ENCODE data around the gene TNRC6C. TPM values are rescaled to one million over a fixed set of nuclear protein-coding genes. Genes with fewer than 3 reads are reported as not detected.
"Not testable (repeated sequence)": the region's sequence is repeated elsewhere in the genome, so short reads cannot be mapped to it uniquely, and the experiment has no call there.

The TNRC6C gene
- total RNA-seq, 2 experiments from 2014 or later, result 19.6 to 20.3 TPM

GRCh38 chr17:78133971-78134898 lies 175.7 kb downstream of the TNRC6C start:
- H3K4me1 Mint-ChIP-seq, result peaks cover 72% of the 10 kb centered on the region
- no peaks in the 10 kb centered on the region for H3K9me3 Mint-ChIP-seq (ENCODE audit: low read depth)
- POLR2A ChIA-PET, result interaction anchor here (0.9 to 1.6 kb wide), 3 partner anchors 9 to 10 kb away, joined by 3 to 5 read pairs (median 3); no protein-coding TSS in a partner anchor
- CTCF ChIA-PET, result interaction anchor here (0.6 to 5.8 kb wide), 15 partner anchors 9 to 831 kb away, joined by 3 to 42 read pairs (median 4); no protein-coding TSS in a partner anchor
- peak overlapping the region; percentile 94 for H3K4me3 Mint-ChIP-seq
- H3K27ac Mint-ChIP-seq, result peak overlapping the region; percentile 73
- ATAC-seq (peak; percentile 21), DNase-seq (peak; percentile 88)
- H3K27me3 Mint-ChIP-seq, result no peaks in the 10 kb centered on the region
- H3K36me3 Mint-ChIP-seq (ENCODE audit: low read depth), result peaks cover 56% of the 10 kb centered on the region
- intact Hi-C loops (cut with DNase I, micrococcal nuclease), result loop anchor here (1.0 to 5.0 kb wide), 6 partner anchors 13 to 647 kb away; partner anchors contain the start of gene SYNGR2 (in 1 of the 2)

- no peaks in the 10 kb centered on the region for H3K27me3 Mint-ChIP-seq
- CTCF ChIA-PET, result interaction anchor here (0.6 to 5.8 kb wide), 18 partner anchors 10 to 832 kb away, joined by 3 to 42 read pairs (median 4); no protein-coding TSS in a partner anchor
- no peaks in the 10 kb centered on the region for H3K9me3 Mint-ChIP-seq (ENCODE audit: low read depth)
- ATAC-seq (no peak), DNase-seq (no peak)
- peaks cover 58% of the 10 kb centered on the region for H3K36me3 Mint-ChIP-seq (ENCODE audit: low read depth)
- intact Hi-C loops (cut with DNase I, micrococcal nuclease), result loop anchor here (1.0 to 5.0 kb wide), 5 partner anchors 14 to 117 kb away; partner anchors contain the start of gene SYNGR2 (in 1 of the 2)
- H3K27ac Mint-ChIP-seq, result no peak overlapping the region
- peaks cover 69% of the 10 kb centered on the region for H3K4me1 Mint-ChIP-seq
- POLR2A ChIA-PET, result interaction anchor here (0.9 to 1.6 kb wide), 3 partner anchors 9 to 10 kb away, joined by 3 to 5 read pairs (median 3); no protein-coding TSS in a partner anchor
- no peak overlapping the region for H3K4me3 Mint-ChIP-seq
These were observed 176.4 kb downstream of the TNRC6C start for GRCh38 chr17:78134899-78135385.

GRCh38 chr17:78135858-78136500 lies 177.5 kb downstream of the TNRC6C start:
- intact Hi-C loops (cut with DNase I, micrococcal nuclease), result loop anchor here in 1 of 2 experiments (2.0 kb wide), 1 partner anchor 15 kb away; no protein-coding TSS in a partner anchor
- no peak for ATAC-seq
- ChIA-PET CTCF (interaction anchor here (0.7 to 5.8 kb wide), 16 partner anchors 9 to 782 kb away, joined by 3 to 42 read pairs (median 4); no protein-coding TSS in a partner anchor), POLR2A (interaction anchor here (1.1 kb wide), 1 partner anchor 8 kb away, joined by 3 read pairs; no protein-coding TSS in a partner anchor)
- H3K9me3 Mint-ChIP-seq (ENCODE audit: low read depth), result no peaks in the 10 kb centered on the region
- DNase-seq, result no peak
- no peak overlapping the region for H3K4me3 Mint-ChIP-seq
- no peaks in the 10 kb centered on the region for H3K27me3 Mint-ChIP-seq
- peak overlapping the region; percentile 63 for H3K27ac Mint-ChIP-seq
- H3K36me3 Mint-ChIP-seq (ENCODE audit: low read depth), result peaks cover 58% of the 10 kb centered on the region
- peaks cover 69% of the 10 kb centered on the region for H3K4me1 Mint-ChIP-seq

- intact Hi-C loops (cut with DNase I, micrococcal nuclease), result no loop called here
- CTCF ChIA-PET, result interaction anchor here (0.7 to 5.8 kb wide), 7 partner anchors 10 to 39 kb away, joined by 3 to 42 read pairs (median 4); no protein-coding TSS in a partner anchor
- DNase-seq (peak; percentile 74), ATAC-seq (no peak)
- Mint-ChIP-seq H3K4me3 (no peak overlapping the region), H3K27ac (peak overlapping the region; percentile 31), H3K9me3 (ENCODE audit: low read depth) (no peaks in the 10 kb centered on the region), H3K27me3 (no peaks in the 10 kb centered on the region), H3K4me1 (peaks cover 82% of the 10 kb centered on the region), H3K36me3 (ENCODE audit: low read depth) (peaks cover 65% of the 10 kb centered on the region)
- POLR2A ChIA-PET, result interaction anchor here (0.6 kb wide), 1 partner anchor 690 kb away, joined by 3 read pairs; no protein-coding TSS in a partner anchor
These were observed 179.1 kb downstream of the TNRC6C start for GRCh38 chr17:78137392-78138203.

- Mint-ChIP-seq H3K27ac (no peak overlapping the region), H3K27me3 (no peaks in the 10 kb centered on the region), H3K9me3 (ENCODE audit: low read depth) (no peaks in the 10 kb centered on the region), H3K4me1 (peaks cover 78% of the 10 kb centered on the region), H3K36me3 (ENCODE audit: low read depth) (peaks cover 60% of the 10 kb centered on the region), H3K4me3 (no peak overlapping the region)
- ATAC-seq (no peak), DNase-seq (no peak)
- ChIA-PET POLR2A (interaction anchor here (0.6 kb wide), 2 partner anchors 55 to 691 kb away, joined by 3 read pairs; no protein-coding TSS in a partner anchor), CTCF (interaction anchor here (0.7 to 5.8 kb wide), 8 partner anchors 8 to 38 kb away, joined by 3 to 42 read pairs (median 10); partner anchors contain the start of gene TMC8)
- intact Hi-C loops (cut with DNase I, micrococcal nuclease), result no loop called here
These were observed 179.9 kb downstream of the TNRC6C start for GRCh38 chr17:78138204-78139060.

- POLR2A ChIA-PET, result interaction anchor here (0.7 to 1.3 kb wide), 2 partner anchors 15 to 19 kb away, joined by 3 read pairs; no protein-coding TSS in a partner anchor
- H3K27me3 Mint-ChIP-seq; H3K9me3 Mint-ChIP-seq (ENCODE audit: low read depth); ATAC-seq; DNase-seq: not testable (repeated sequence)
- intact Hi-C loops (cut with DNase I, micrococcal nuclease), result loop anchor here (1.0 to 2.0 kb wide), 6 partner anchors 8 to 74 kb away; partner anchors contain the start of genes AFMID (in 2 of the 2), SYNGR2 (in 2 of the 2), TK1 (in 2 of the 2) and BIRC5 (in 1 of the 2)
- Mint-ChIP-seq H3K36me3 (ENCODE audit: low read depth) (peaks cover 46% of the 10 kb centered on the region), H3K4me3 (peak overlapping the region; percentile 34), H3K4me1 (peaks cover 66% of the 10 kb centered on the region), H3K27ac (peak overlapping the region; percentile 75)
- CTCF ChIA-PET, result interaction anchor here (0.6 to 2.5 kb wide), 6 partner anchors 10 to 306 kb away, joined by 3 to 13 read pairs (median 4); partner anchors contain the start of gene TMC8
These were observed 181.3 kb downstream of the TNRC6C start for GRCh38 chr17:78139861-78140168.

- Mint-ChIP-seq H3K4me1 (peaks cover 61% of the 10 kb centered on the region), H3K4me3 (peak overlapping the region; percentile 34), H3K36me3 (ENCODE audit: low read depth) (peaks cover 42% of the 10 kb centered on the region), H3K27ac (peak overlapping the region; percentile 75), H3K27me3 (no peaks in the 10 kb centered on the region), H3K9me3 (ENCODE audit: low read depth) (no peaks in the 10 kb centered on the region)
- POLR2A ChIA-PET, result interaction anchor here (0.6 to 1.3 kb wide), 3 partner anchors 15 to 281 kb away, joined by 3 read pairs; no protein-coding TSS in a partner anchor
- ATAC-seq (peak; percentile 91), DNase-seq (peak; percentile 99)
- intact Hi-C loops (cut with DNase I, micrococcal nuclease), result loop anchor here (1.0 to 2.0 kb wide), 6 partner anchors 8 to 74 kb away; partner anchors contain the start of genes AFMID (in 2 of the 2), SYNGR2 (in 2 of the 2), TK1 (in 2 of the 2) and BIRC5 (in 1 of the 2)
- CTCF ChIA-PET, result interaction anchor here (0.6 to 2.5 kb wide), 8 partner anchors 10 to 305 kb away, joined by 3 to 13 read pairs (median 4); partner anchors contain the start of gene TMC8
These were observed 181.9 kb downstream of the TNRC6C start for GRCh38 chr17:78140169-78141051.

- no peak for DNase-seq
- H3K27me3 Mint-ChIP-seq, result no peaks in the 10 kb centered on the region
- ChIA-PET CTCF (interaction anchor here (0.5 kb wide), 1 partner anchor 128 kb away, joined by 3 read pairs; no protein-coding TSS in a partner anchor), POLR2A (no interaction called here)
- H3K9me3 Mint-ChIP-seq (ENCODE audit: low read depth), result no peaks in the 10 kb centered on the region
- no peak overlapping the region for H3K27ac Mint-ChIP-seq
- peaks cover 30% of the 10 kb centered on the region for H3K36me3 Mint-ChIP-seq (ENCODE audit: low read depth)
- H3K4me3 Mint-ChIP-seq, result no peak overlapping the region
- no peak for ATAC-seq
- H3K4me1 Mint-ChIP-seq, result peaks cover 54% of the 10 kb centered on the region
- intact Hi-C loops (cut with DNase I, micrococcal nuclease), result loop anchor here in 1 of 2 experiments (2.0 kb wide), 1 partner anchor 27 kb away; the partner anchor contains the start of gene SYNGR2
These were observed 183.1 kb downstream of the TNRC6C start for GRCh38 chr17:78141437-78142118.

Measured in activated CD4-positive, alpha-beta T cell treated with anti-CD3 and anti-CD28 coated beads for 36 hours (primary cell).